ENCODE measurements around the gene ARHGAP30.

DNA sequence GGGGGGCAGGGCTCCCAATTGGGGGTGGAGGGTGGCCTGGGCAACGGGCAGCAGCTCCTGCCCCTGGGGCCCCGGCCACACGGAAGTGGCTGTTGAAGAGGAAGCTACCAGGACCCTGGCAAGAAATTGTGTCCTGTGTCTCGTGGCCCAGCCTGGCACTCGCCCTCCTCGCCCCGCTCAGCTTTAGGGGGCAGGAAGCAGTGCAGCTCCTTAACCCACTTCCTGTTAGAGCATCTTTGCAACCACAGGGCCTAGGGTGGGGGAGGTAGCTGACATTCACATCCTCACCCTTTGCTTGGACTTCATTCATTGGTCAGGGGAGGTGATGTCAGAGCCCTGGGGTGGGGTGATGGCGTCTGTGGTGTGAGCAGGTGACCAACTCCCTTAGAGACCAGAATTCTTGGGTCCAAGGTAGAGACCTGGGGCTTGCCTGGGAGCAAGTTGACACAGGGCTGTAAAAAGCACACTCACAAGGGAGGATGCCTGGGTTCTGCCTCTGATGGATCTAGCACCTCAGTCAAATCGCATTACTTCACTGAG is at the start of gene ARHGAP30:
- TF ChIP-seq EP300 (IDR thresholded peaks at IDR 0.05): no peak
- TF ChIP-seq, protein P1, sequence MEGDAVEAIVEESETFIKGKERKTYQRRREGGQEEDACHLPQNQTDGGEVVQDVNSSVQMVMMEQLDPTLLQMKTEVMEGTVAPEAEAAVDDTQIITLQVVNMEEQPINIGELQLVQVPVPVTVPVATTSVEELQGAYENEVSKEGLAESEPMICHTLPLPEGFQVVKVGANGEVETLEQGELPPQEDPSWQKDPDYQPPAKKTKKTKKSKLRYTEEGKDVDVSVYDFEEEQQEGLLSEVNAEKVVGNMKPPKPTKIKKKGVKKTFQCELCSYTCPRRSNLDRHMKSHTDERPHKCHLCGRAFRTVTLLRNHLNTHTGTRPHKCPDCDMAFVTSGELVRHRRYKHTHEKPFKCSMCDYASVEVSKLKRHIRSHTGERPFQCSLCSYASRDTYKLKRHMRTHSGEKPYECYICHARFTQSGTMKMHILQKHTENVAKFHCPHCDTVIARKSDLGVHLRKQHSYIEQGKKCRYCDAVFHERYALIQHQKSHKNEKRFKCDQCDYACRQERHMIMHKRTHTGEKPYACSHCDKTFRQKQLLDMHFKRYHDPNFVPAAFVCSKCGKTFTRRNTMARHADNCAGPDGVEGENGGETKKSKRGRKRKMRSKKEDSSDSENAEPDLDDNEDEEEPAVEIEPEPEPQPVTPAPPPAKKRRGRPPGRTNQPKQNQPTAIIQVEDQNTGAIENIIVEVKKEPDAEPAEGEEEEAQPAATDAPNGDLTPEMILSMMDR (IDR thresholded peaks at IDR 0.05): no peak
- no peak for TF ChIP-seq POLR2A (IDR thresholded peaks at IDR 0.05)

Measured in ovary (tissue), 3 donors.